ENCODE measurements around the gene ARID1B. TPM values are rescaled to one million over a fixed set of nuclear protein-coding genes. Genes with fewer than 3 reads are reported as not detected.

Gene ARID1B
- total RNA-seq, 6 experiments from 2014 or later = 32.5 to 44.3 (median 36.5) TPM

DNA sequence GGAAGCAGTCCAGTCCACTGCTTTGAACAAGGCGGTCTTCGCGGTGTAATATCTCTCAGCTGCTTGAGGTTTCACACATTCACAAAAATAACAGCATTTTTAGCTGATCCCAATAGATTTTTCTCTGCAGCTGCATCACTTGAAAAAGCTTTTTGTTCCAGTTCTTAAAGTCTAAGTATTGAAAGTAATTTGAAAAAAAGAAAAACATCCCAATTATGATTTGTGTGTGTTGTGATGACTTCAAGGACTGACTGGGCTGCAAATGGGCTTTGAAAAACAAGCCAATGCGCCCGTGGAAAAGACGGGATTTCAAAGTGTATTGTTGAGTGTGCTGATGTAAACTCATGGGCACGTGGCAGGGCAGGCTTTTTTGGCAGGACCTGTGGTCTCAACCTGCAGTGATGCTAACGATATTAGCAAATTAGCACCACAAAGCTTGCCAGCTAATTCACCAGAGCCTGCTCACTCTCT, 395.1 kb downstream of the ARID1B start:
- no peaks in the 10 kb centered on the region for H3K9me3 Mint-ChIP-seq
- peaks cover 12% of the 10 kb centered on the region for H3K36me3 Mint-ChIP-seq (ENCODE audit: low read depth)
- no peak for DNase-seq
- no peak overlapping the region for H3K27ac Mint-ChIP-seq
- no peaks in the 10 kb centered on the region for H3K27me3 Mint-ChIP-seq (ENCODE audit: insufficient read depth)
- H3K4me3 Mint-ChIP-seq = no peak overlapping the region
- H3K4me1 Mint-ChIP-seq (ENCODE audit: low read depth) = peaks cover 25% of the 10 kb centered on the region
- TF ChIP-seq, protein P1, sequence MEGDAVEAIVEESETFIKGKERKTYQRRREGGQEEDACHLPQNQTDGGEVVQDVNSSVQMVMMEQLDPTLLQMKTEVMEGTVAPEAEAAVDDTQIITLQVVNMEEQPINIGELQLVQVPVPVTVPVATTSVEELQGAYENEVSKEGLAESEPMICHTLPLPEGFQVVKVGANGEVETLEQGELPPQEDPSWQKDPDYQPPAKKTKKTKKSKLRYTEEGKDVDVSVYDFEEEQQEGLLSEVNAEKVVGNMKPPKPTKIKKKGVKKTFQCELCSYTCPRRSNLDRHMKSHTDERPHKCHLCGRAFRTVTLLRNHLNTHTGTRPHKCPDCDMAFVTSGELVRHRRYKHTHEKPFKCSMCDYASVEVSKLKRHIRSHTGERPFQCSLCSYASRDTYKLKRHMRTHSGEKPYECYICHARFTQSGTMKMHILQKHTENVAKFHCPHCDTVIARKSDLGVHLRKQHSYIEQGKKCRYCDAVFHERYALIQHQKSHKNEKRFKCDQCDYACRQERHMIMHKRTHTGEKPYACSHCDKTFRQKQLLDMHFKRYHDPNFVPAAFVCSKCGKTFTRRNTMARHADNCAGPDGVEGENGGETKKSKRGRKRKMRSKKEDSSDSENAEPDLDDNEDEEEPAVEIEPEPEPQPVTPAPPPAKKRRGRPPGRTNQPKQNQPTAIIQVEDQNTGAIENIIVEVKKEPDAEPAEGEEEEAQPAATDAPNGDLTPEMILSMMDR (IDR thresholded peaks at IDR 0.05) = no peak

DNA sequence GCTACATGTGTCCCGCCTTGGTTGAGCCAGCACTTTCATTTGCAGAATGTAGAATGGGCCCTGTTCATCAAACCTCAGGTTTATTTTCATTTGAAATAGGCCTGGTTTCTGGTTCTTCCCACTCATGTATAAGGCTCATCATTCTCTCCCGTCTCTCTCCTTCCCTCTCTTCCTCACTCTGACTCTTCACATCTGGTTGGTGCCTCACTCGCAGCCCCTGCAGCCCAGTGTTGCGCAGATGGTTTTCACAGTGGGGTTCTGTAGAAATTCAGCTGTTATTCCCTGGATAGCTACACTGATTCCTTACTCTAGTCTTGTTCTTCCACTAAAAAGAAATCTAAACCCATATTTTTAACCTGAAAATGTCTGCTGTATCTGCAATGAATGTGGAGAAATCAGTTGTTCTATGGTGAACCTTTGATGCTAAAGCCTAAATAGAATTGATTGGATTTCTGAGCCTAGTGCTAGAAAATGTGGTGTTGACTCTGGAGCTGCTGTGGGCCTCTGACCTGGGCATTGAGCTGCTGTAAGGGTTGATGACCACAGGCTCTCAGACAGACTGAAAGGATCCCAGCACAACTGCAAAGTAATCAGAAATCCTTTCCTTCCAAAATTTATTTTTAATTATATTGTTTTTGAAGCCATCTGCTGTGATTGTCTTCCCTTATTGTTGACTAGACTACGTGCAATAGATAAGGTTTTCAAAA, 395.8 kb downstream of the ARID1B start:
- peaks cover 2% of the 10 kb centered on the region; the same call in 1 of the 2 replicates for H3K27me3 Mint-ChIP-seq (ENCODE audit: insufficient read depth)
- no peak overlapping the region for H3K4me3 Mint-ChIP-seq
- peaks cover 5% of the 10 kb centered on the region for H3K36me3 Mint-ChIP-seq (ENCODE audit: low read depth)
- H3K4me1 Mint-ChIP-seq (ENCODE audit: low read depth) = peaks cover 25% of the 10 kb centered on the region
- no peak overlapping the region for H3K27ac Mint-ChIP-seq
- TF ChIP-seq, protein P1 (IDR thresholded peaks at IDR 0.05) = no peak
- no peak for DNase-seq
- no peaks in the 10 kb centered on the region for H3K9me3 Mint-ChIP-seq

DNA sequence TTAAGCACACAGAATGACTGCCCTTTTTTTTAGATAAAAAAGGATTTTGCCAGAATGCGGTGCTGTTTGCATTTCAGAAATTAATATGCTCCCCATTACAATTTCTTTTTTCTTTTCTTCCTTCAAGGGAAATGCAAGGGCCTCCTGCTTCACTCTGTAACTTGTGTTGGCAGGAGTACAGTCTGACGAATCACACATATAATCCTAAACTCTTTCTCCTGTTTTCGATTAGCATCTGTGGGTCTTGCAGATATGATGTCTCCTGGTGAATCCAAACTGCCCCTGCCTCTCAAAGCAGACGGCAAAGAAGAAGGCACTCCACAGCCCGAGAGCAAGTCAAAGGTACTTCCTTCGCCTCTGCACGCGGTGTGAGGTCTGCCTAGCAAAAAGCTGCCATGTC, 396.6 kb downstream of the ARID1B start:
- TF ChIP-seq, protein P1 (IDR thresholded peaks at IDR 0.05) = no peak
- Mint-ChIP-seq H3K4me1 (ENCODE audit: low read depth) (peaks cover 25% of the 10 kb centered on the region), H3K4me3 (no peak overlapping the region), H3K27ac (no peak overlapping the region), H3K36me3 (ENCODE audit: low read depth) (no peaks in the 10 kb centered on the region), H3K27me3 (ENCODE audit: insufficient read depth) (peaks cover 2% of the 10 kb centered on the region; the same call in 1 of the 2 replicates), H3K9me3 (no peaks in the 10 kb centered on the region)
- no peak for DNase-seq

DNA sequence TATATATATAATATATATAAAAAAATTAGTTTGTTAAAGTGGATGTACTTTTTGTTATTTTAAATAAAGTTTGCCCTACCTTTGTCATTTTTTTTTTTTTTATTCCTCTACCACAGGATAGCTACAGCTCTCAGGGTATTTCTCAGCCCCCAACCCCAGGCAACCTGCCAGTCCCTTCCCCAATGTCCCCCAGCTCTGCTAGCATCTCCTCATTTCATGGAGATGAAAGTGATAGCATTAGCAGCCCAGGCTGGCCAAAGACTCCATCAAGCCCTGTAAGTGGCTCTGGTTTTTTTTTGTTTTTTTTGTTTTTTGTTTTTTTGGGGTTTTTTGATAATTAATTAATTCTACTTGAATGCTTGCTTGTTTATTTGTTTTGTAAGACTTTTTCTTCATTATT, 397.6 kb downstream of the ARID1B start:
- no peak overlapping the region for H3K27ac Mint-ChIP-seq
- no peaks in the 10 kb centered on the region for H3K9me3 Mint-ChIP-seq
- DNase-seq = no peak
- TF ChIP-seq, protein P1 (IDR thresholded peaks at IDR 0.05) = no peak
- H3K27me3 Mint-ChIP-seq (ENCODE audit: insufficient read depth) = peaks cover 2% of the 10 kb centered on the region; the same call in 1 of the 2 replicates
- H3K36me3 Mint-ChIP-seq (ENCODE audit: low read depth) = no peaks in the 10 kb centered on the region
- H3K4me3 Mint-ChIP-seq = no peak overlapping the region
- peaks cover 17% of the 10 kb centered on the region for H3K4me1 Mint-ChIP-seq (ENCODE audit: low read depth)

DNA sequence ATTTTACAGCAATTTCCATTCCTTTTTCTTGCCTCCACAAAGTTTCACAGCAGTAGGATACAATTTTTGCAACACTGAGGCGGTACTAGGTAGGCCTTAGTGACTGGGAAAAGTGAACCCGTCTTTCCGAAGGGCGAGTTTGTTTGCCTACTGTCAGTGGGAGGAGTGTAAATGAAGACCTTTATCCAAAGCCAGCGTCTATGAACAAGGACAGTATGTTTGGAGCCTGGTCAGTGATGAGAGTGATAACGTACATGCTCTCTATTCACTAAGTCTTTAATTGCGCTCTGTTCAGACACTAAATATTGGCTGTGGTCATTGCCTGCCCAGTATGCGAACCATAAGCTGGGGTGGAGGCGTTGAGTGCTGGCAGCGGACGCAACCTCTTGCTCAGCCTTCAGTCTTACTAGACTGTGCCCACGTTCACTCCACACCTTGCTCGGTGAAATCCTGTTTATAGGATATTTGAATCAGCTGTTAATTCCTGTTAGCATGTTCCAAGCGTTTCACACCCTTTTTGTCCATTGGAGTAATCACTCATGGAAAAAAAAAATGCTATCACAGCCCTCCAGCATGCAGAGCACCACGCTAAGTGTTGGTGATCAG, 400.7 kb downstream of the ARID1B start:
- Mint-ChIP-seq H3K4me1 (ENCODE audit: low read depth) (peaks cover 11% of the 10 kb centered on the region; the same call in 1 of the 2 replicates), H3K9me3 (no peaks in the 10 kb centered on the region), H3K4me3 (no peak overlapping the region), H3K27ac (no peak overlapping the region), H3K36me3 (ENCODE audit: low read depth) (no peaks in the 10 kb centered on the region), H3K27me3 (ENCODE audit: insufficient read depth) (peaks cover 2% of the 10 kb centered on the region)
- no peak for DNase-seq
- TF ChIP-seq, protein P1 (IDR thresholded peaks at IDR 0.05) = no peak
